OCI-LY7 (cell line): Measurements from ENCODE around the gene SAT1.

Experiments
- EZH2phosphoT487 ChIP-seq: fragments of 200-600 bp; sonication (generic); IDR thresholded peaks from 2 replicates; pipeline ENCODE4 v1.6.1; 2018; ENCODE audit warnings: low read depth, borderline replicate concordance, mild to moderate bottlenecking, mixed run types, antibody characterized with exemption, low read length, moderate library complexity, mixed read lengths
- TF ChIP-seq, protein P1 (sequence below): fragments of 200-600 bp; sonication (generic); conservative IDR thresholded peaks from 2 replicates; pipeline ENCODE4 v1.5.1; 2014; ENCODE audit warnings: mild to moderate bottlenecking, antibody characterized with exemption, low read length, moderate library complexity, mixed read lengths

- TF ChIP-seq, protein P1, sequence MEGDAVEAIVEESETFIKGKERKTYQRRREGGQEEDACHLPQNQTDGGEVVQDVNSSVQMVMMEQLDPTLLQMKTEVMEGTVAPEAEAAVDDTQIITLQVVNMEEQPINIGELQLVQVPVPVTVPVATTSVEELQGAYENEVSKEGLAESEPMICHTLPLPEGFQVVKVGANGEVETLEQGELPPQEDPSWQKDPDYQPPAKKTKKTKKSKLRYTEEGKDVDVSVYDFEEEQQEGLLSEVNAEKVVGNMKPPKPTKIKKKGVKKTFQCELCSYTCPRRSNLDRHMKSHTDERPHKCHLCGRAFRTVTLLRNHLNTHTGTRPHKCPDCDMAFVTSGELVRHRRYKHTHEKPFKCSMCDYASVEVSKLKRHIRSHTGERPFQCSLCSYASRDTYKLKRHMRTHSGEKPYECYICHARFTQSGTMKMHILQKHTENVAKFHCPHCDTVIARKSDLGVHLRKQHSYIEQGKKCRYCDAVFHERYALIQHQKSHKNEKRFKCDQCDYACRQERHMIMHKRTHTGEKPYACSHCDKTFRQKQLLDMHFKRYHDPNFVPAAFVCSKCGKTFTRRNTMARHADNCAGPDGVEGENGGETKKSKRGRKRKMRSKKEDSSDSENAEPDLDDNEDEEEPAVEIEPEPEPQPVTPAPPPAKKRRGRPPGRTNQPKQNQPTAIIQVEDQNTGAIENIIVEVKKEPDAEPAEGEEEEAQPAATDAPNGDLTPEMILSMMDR = no peak
- no peak for TF ChIP-seq EZH2phosphoT487
Measured at GRCh38 chrX:23770142-23770541, 12.8 kb upstream of the SAT1 start.
